ENCODE measurements around the gene POGZ. TPM values are rescaled to one million over a fixed set of nuclear protein-coding genes. Genes with fewer than 3 reads are reported as not detected.
"Not testable (repeated sequence)": the region's sequence is repeated elsewhere in the genome, so short reads cannot be mapped to it uniquely, and the experiment has no call there.

Gene POGZ
- polyA plus RNA-seq, 2 of the 4 experiments (the other 2 are of a cell fraction): 20.8 to 44.1 TPM

- peak; percentile 79 for TF ChIP-seq SMC3 (IDR thresholded peaks at IDR 0.05)
- TF ChIP-seq FOSL2 (IDR thresholded peaks at IDR 0.05): 0 out of 2 replicates have a peak, but pooled peaks have one; percentile 37
- TF ChIP-seq FOSL2 (CRISPR knock-in tag; IDR thresholded peaks at IDR 0.05): peak; percentile 86
- no peak for TF ChIP-seq CHD4 (IDR thresholded peaks at IDR 0.05; ENCODE audit: borderline replicate concordance)
- TF ChIP-seq BCL3 (IDR thresholded peaks at IDR 0.05): no peak
- TF ChIP-seq CTCF (IDR thresholded peaks at IDR 0.05): peak; percentile 84
- TF ChIP-seq RAD21 (conservative IDR thresholded peaks at IDR 0.05 in 1 of 2, IDR thresholded peaks at IDR 0.05 in 1 of 2): peak; percentile 80 to 84
- no peak for TF ChIP-seq KDM1A (IDR thresholded peaks at IDR 0.05; ENCODE audit: low read depth)
- FAIRE-seq (peak; percentile 94), DNase-seq (ENCODE audit: low read depth in 1 of 2, low spot score in 1 of 2) (peak; percentile 82 to 96), ATAC-seq (peak; percentile 98 to 99)
- ChIA-PET POLR2A (interaction anchor here (0.8 to 1.7 kb wide), 4 partner anchors 15 to 190 kb away, joined by 3 to 6 read pairs (median 4); partner anchors contain the start of genes POGZ, PSMD4 and TUFT1), CTCF (interaction anchor here (0.5 to 1.9 kb wide), 30 partner anchors 9 to 392 kb away, joined by 3 to 20 read pairs (median 3); partner anchors contain the start of genes CGN and TUFT1)
- H3K4me2 ChIP-seq: peak overlapping the region; percentile 14; the same call in 1 of the 3 replicates
- no peak overlapping the region for H3K27ac ChIP-seq
- WGBS (ENCODE audit: missing lambda C conversion rate): 28% methylated on average over 4 of the region's 4 CpGs
- no peaks in the 10 kb centered on the region for H3K9me3 ChIP-seq
- peaks cover 20% of the 10 kb centered on the region; the same call in 2 of the 3 replicates for H3K4me1 ChIP-seq
- no peak overlapping the region for H3K4me3 ChIP-seq
These were observed 15.2 kb downstream of the POGZ start for GRCh38 chr1:151443846-151444782.

- DNase-seq (ENCODE audit: low read depth in 1 of 2, low spot score in 1 of 2); H3K27ac ChIP-seq; FAIRE-seq; H3K4me3 ChIP-seq; POLR2A ChIA-PET; ATAC-seq; H3K9me3 ChIP-seq; H3K4me2 ChIP-seq: not testable (repeated sequence)
- WGBS (ENCODE audit: missing lambda C conversion rate): 91% methylated on average over 8 of the region's 8 CpGs
- CTCF ChIA-PET: interaction anchor here (0.9 to 2.7 kb wide), 2 partner anchors 232 to 298 kb away, joined by 3 to 9 read pairs; no protein-coding TSS in a partner anchor
- peaks cover 14% of the 10 kb centered on the region for H3K4me1 ChIP-seq
These were observed 21.9 kb downstream of the POGZ start for GRCh38 chr1:151437396-151437795.

- no peak for ATAC-seq
- CTCF ChIA-PET: interaction anchor here (0.9 to 2.7 kb wide), 2 partner anchors 232 to 298 kb away, joined by 3 to 9 read pairs; no protein-coding TSS in a partner anchor
These were observed 22.3 kb downstream of the POGZ start for GRCh38 chr1:151436985-151437384.

More at GRCh38 chr1:151436985-151437384, 22.3 kb downstream of the POGZ start:
- TF ChIP-seq CEBPB (IDR thresholded peaks at IDR 0.05): no peak
- TF ChIP-seq JUNB (IDR thresholded peaks at IDR 0.05): no peak
- TF ChIP-seq KDM5A (IDR thresholded peaks at IDR 0.05): no peak
- no peak for TF ChIP-seq ELK1 (IDR thresholded peaks at IDR 0.05; ENCODE audit: low read depth, low read length)
- TF ChIP-seq NPAS2 (CRISPR knock-in tag; IDR thresholded peaks at IDR 0.05; ENCODE audit: borderline replicate concordance): no peak
- TF ChIP-seq POLR2A (IDR thresholded peaks at IDR 0.05; ENCODE audit: low read length): no peak
- TF ChIP-seq ZFP36 (IDR thresholded peaks at IDR 0.05; ENCODE audit: borderline replicate concordance, partially characterized antibody): no peak
- no peak for TF ChIP-seq EHF (CRISPR knock-in tag; IDR thresholded peaks at IDR 0.05)
- no peak for TF ChIP-seq RARB (CRISPR knock-in tag; IDR thresholded peaks at IDR 0.05)
- TF ChIP-seq USF2 (IDR thresholded peaks at IDR 0.05): no peak
- TF ChIP-seq MYC (IDR thresholded peaks at IDR 0.05; ENCODE audit: borderline replicate concordance, low read length): no peak
- no peak for TF ChIP-seq REST (IDR thresholded peaks at IDR 0.05)
- H3K27ac ChIP-seq: no peak overlapping the region
- POLR2A ChIA-PET: interaction anchor here (0.7 kb wide), 1 partner anchor 297 kb away, joined by 4 read pairs; no protein-coding TSS in a partner anchor
- DNase-seq (ENCODE audit: low read depth in 1 of 2, low spot score in 1 of 2): no peak
- no peaks in the 10 kb centered on the region for H3K9me3 ChIP-seq
- WGBS (ENCODE audit: missing lambda C conversion rate): 89% methylated on average over 6 of the region's 6 CpGs
- no peak overlapping the region for H3K4me2 ChIP-seq
- peaks cover 14% of the 10 kb centered on the region for H3K4me1 ChIP-seq
- H3K4me3 ChIP-seq: no peak overlapping the region
- no peak for FAIRE-seq
